ENCODE data around the gene CARD9.

- TF ChIP-seq POLR2A (IDR thresholded peaks at IDR 0.05; ENCODE audit: low read length), result no peak
- no peak for TF ChIP-seq GATA1 (IDR thresholded peaks at IDR 0.05; ENCODE audit: low read depth, low read length)
These were observed 34.1 kb downstream of the CARD9 start for GRCh38 chr9:136339173-136339957.

All from erythroblast (primary cell).